HG03558 (cell line): Measurements from ENCODE around the gene LRRC49.

Experiments used
- ATAC-seq: cut with Tn5 transposase; IDR thresholded peaks from one replicate; pipeline ENCODE4 v1.9.1; 2021; ENCODE audit warnings: moderate number of reproducible peaks; ENCODE audit not compliant: unreplicated experiment; ENCODE audit errors: extremely low read depth

The LRRC49 gene

GRCh38 chr15:71048913-71049675, 156.5 kb downstream of the LRRC49 start:
- no peak for ATAC-seq

- no peak for ATAC-seq
These were observed 157.2 kb downstream of the LRRC49 start for GRCh38 chr15:71049706-71050422.

GRCh38 chr15:71050461-71050860, 157.8 kb downstream of the LRRC49 start:
- ATAC-seq: no peak

GRCh38 chr15:71051539-71051938, 158.9 kb downstream of the LRRC49 start:
- ATAC-seq: no peak

- no peak for ATAC-seq
These were observed 159.7 kb downstream of the LRRC49 start for GRCh38 chr15:71052356-71052755.

GRCh38 chr15:71054286-71054952, 161.8 kb downstream of the LRRC49 start:
- no peak for ATAC-seq

- ATAC-seq: no peak
These were observed 162.8 kb downstream of the LRRC49 start for GRCh38 chr15:71055461-71055860.

GRCh38 chr15:71056111-71056510, 163.5 kb downstream of the LRRC49 start:
- ATAC-seq: no peak

GRCh38 chr15:71057143-71057542, 164.5 kb downstream of the LRRC49 start:
- ATAC-seq: no peak

GRCh38 chr15:71057581-71057980, 165.0 kb downstream of the LRRC49 start:
- no peak for ATAC-seq

- ATAC-seq: no peak
These were observed 168.4 kb downstream of the LRRC49 start for GRCh38 chr15:71060983-71061382.

GRCh38 chr15:71066983-71067382, 174.4 kb downstream of the LRRC49 start:
- ATAC-seq: no peak

- ATAC-seq: no peak
These were observed 177.1 kb downstream of the LRRC49 start for GRCh38 chr15:71069693-71070092.

GRCh38 chr15:71071529-71071928, 178.9 kb downstream of the LRRC49 start:
- ATAC-seq: no peak

- ATAC-seq: no peak
These were observed 179.8 kb downstream of the LRRC49 start for GRCh38 chr15:71072423-71072822.

GRCh38 chr15:71078506-71079207, 186.0 kb downstream of the LRRC49 start:
- ATAC-seq: no peak

GRCh38 chr15:71079208-71080044, 186.8 kb downstream of the LRRC49 start:
- no peak for ATAC-seq

GRCh38 chr15:71080166-71080565, 187.5 kb downstream of the LRRC49 start:
- ATAC-seq: no peak

GRCh38 chr15:71080705-71081104, 188.1 kb downstream of the LRRC49 start:
- no peak for ATAC-seq

GRCh38 chr15:71082803-71083202, 190.2 kb downstream of the LRRC49 start:
- ATAC-seq: no peak
